ENCODE results near the gene DHRS4L2. TPM values are rescaled to one million over a fixed set of nuclear protein-coding genes. Genes with fewer than 3 reads are reported as not detected.
"Not testable (repeated sequence)": the region's sequence is repeated elsewhere in the genome, so short reads cannot be mapped to it uniquely, and the experiment has no call there.

The DHRS4L2 gene
- 5.7 and 5.8 TPM in 2 replicates for total RNA-seq
- 17.2 TPM for polyA plus RNA-seq (2012)

DNA sequence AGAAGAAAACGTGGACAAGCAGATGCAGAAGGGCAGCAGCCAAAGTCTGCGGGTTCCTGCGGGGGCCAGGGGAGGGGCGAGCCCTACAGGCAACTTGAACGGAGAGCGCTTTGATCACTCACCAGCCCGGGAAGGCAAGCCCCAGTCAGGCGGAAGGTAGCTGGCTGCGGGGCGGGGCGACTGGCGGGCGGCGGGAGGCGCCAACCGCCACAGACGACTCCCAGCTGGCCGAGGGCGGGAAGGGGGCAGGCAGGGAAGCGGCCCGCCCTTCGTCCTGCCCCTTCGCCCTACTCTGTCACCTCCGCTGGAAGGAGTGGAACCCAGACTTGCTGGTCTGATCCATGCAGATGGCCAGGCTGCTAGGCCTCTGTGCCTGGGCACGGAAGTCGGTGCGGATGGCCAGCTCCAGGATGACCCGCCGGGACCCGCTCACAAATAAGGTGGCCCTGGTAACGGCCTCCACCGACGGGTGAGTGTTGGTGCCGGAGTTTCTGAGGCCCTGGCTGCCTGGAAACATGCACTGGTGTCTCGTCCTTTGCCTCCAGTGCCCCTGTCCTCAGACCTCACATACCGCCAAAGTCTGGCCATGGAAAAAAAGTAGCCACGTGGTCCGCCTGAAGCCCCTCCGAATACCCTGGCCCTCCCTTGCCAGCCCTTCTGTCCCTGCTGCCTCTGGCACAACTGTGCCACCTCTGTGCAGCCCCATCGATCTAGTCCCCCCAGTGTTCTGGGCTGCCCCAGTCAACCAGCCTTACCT is at the start of gene DHRS4L2:
TSS of gene DHRS4L2 (plus strand) at position 323 of the 757 bp plus-strand sequence. CDS start at position 342, 19 bp downstream.
- DNase-seq (ENCODE audit: low read depth), result peak; percentile 61

DNA sequence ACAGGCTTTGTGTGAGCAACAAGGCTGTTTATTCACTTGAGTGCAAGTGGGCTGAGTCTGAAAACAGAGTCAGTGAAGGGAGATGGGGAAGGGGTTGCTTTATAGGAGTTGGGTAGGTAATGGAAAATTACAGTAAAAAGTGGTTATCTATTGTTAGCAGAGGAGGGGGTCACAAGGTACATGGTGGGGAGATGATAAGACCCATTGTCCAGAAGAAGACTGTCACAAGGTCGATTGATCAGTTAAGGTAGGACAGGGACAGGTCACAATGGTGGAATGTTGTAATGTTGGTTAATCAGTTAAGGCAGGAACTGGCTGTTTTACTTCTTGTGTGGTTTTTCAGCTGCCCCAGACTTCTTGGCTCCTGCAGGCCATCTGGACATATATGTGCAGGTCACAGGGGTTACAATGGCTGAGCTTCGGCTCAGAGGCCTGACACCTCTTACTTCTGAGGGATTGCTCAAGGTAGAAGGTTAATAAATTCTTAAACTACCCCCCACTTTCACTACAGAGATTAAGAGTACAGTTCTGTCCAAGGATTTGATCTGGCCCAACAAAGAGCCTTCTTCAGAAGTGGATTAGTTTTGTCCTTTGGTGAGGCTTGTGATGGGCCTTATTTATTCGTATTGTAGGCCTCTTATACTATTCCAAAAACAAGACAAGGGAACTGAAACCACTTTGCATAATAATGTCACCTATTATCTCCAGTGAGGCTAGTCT is 49.0 kb upstream of the DHRS4L2 start:
- no peak for DNase-seq (ENCODE audit: low read depth)

- DNase-seq (ENCODE audit: low read depth), result no peak
These were observed 47.5 kb upstream of the DHRS4L2 start for GRCh38 chr14:23941230-23941629.

DNA sequence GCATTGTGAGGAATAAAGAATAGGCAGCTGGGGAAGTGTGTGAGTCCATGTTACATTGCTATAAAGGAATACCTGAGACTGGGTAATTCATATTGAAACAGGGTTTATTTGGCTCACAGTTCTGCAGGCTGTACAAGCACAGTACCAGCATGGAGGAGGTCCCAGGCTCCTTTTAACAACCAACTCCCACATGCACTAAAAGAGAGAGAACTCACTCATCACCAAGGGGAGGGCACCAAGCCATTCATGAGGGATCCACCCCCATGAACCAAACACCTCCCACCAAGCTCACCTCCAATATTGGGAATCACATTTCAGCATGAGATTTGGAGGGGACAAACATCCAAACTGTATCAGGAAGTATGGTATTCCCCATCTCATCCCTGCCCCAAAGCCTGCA is 47.1 kb upstream of the DHRS4L2 start:
- DNase-seq (ENCODE audit: low read depth), result no peak

- no peak for DNase-seq (ENCODE audit: low read depth)
These were observed 46.1 kb upstream of the DHRS4L2 start for GRCh38 chr14:23942587-23942986.

- not testable (repeated sequence) for DNase-seq (ENCODE audit: low read depth)
These were observed 39.7 kb upstream of the DHRS4L2 start for GRCh38 chr14:23949069-23949468.

GRCh38 chr14:23950411-23951135 is 38.2 kb upstream of the DHRS4L2 start:
- DNase-seq (ENCODE audit: low read depth), result no peak

DNA sequence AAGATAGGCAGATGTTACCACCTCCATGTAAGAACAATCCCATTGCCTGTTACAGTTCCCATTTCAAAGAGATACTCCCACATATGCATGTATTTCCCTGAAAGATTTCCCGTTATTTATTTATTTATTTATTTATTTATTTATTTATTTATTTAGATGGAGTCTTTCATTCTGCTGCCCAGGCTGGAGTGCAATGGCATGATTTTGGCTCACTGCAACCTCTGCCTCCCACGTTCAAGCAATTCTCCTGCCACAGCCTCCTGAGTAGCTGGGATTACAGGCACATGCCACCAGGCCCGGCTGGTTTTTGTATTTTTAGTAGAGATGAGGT is 37.6 kb upstream of the DHRS4L2 start:
- not testable (repeated sequence) for DNase-seq (ENCODE audit: low read depth)

DNA sequence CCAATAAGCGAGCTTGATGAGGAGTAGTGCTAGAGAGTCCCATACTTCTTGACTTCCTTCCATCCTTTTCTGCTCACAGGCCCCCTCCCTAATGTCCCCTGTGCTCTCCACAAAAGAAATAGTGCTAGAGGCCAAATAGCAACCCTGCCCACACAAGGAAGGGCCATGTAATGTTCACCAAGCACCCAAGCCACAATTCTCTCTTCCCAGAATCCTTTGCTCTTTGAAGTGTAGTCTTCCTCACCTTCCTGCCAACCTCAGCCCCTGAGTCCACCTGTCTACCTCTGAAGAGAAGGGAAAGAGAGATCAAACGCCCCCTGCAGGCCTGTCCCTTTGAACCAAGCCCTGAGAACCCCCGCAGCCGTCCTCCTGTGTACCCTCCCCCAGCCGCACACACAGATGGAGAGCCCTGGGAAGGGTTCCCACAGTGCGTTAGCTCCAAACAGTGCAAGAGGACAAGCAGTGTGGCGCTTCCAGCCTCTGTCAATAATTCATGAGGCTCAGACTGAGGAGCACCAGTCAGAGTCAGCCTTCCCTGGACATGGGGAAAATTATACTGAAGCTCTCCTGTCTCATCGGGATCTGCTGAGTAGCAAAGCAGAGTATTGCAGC is 37.0 kb upstream of the DHRS4L2 start:
- DNase-seq (ENCODE audit: low read depth), result no peak

DNA sequence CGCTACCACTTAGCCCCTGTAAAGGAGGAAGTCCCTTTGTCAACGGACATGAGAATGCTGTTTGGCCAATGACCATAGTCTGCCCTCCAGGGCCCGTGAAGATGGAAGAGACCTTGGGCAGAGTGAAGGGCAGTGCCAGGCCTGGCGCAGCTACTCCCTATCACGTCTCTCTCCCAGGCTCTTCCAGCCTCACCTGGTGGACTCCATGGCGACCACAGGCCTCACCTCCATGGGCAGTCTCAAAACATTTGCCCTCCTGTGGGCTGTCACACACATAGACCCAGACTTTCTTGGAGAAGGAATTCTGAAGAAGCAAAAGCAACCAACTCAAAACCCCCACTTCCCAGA is 35.6 kb upstream of the DHRS4L2 start:
- not testable (repeated sequence) for DNase-seq (ENCODE audit: low read depth)

DNA sequence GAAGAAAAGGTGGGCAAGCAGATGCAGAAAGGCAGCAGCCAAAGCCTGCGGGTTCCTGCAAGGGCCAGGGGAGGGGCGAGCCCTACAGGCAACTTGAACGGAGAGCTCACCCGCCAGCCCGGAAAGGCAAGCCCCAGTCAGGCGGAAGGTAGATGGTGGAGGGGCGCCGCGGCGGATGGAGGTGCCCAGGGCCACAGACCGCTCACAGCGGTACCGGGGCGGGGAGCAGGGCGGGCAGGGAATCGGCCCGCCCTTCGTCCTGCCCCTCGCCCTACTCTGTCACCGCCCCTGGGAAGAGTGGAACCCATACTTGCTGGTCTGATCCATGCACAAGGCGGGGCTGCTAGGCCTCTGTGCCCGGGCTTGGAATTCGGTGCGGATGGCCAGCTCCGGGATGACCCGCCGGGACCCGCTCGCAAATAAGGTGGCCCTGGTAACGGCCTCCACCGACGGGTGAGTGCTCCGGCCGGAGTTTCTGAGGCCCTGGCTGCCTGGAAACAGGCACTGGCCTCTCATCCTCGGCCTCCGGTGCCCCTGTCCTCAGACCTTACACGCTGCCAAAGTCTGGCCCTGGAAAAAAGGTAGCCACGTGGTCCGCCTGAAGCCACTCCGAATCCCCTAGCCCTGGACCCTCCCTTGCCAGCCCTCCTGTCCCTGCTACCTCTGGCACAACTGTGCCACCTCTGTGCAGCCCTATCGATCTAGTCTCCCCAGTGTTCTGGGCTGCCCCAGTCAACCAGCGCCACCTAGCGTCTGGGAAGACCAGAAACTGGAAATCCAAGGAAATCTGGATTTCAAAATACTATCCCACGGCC is 35.1 kb upstream of the DHRS4L2 start, which contains the start of gene DHRS4:
TSS of gene DHRS4 (plus strand) at position 307 of the 815 bp plus-strand sequence. CDS start at position 326, 19 bp downstream.
- peak; percentile 87 for DNase-seq (ENCODE audit: low read depth)

- DNase-seq (ENCODE audit: low read depth), result not testable (repeated sequence)
These were observed 34.5 kb upstream of the DHRS4L2 start for GRCh38 chr14:23954279-23954614.

- peak; percentile 10 for DNase-seq (ENCODE audit: low read depth)
These were observed 33.8 kb upstream of the DHRS4L2 start for GRCh38 chr14:23954965-23955364.

- DNase-seq (ENCODE audit: low read depth), result not testable (repeated sequence)
These were observed 32.9 kb upstream of the DHRS4L2 start for GRCh38 chr14:23955811-23956210.

- not testable (repeated sequence) for DNase-seq (ENCODE audit: low read depth)
These were observed 30.7 kb upstream of the DHRS4L2 start for GRCh38 chr14:23957913-23958569.

GRCh38 chr14:23960899-23961298 is 27.8 kb upstream of the DHRS4L2 start:
- not testable (repeated sequence) for DNase-seq (ENCODE audit: low read depth)

DNA sequence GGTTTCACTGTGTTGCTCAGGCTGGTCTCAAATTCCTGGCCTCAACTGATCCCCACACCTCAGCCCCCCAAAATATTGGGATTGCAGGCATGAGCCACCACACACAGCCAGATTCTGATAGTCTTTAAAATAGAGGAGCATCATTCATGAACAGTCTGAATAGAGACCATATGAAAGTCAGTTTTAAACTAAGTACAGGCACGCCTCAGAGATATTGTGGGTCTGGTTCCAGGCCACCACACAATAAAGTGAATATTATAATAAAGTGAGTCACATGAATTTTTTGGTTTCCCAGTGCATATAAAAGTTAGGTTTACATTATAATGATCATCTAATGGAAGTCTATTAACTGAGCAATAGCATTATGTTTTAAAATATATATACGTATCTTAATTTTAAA is 27.0 kb upstream of the DHRS4L2 start:
- DNase-seq (ENCODE audit: low read depth), result not testable (repeated sequence)

DNA sequence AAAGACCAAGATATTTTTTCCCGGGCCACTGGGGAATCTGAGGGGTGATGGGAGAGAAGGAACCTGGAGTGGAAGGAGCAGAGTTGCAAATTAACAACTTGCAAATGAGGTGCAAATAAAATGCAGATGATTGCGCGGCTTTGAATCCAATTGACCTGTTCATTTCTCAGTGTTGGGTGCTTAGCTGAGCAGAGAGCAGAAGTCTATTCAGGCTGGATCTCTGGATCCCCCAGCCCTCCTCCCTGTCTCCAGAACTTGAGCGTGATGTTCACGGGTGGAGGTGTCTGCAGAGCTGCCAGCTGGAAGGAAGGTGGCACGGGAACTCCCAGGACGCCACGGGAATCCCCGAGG is 19.6 kb upstream of the DHRS4L2 start:
- not testable (repeated sequence) for DNase-seq (ENCODE audit: low read depth)

DNA sequence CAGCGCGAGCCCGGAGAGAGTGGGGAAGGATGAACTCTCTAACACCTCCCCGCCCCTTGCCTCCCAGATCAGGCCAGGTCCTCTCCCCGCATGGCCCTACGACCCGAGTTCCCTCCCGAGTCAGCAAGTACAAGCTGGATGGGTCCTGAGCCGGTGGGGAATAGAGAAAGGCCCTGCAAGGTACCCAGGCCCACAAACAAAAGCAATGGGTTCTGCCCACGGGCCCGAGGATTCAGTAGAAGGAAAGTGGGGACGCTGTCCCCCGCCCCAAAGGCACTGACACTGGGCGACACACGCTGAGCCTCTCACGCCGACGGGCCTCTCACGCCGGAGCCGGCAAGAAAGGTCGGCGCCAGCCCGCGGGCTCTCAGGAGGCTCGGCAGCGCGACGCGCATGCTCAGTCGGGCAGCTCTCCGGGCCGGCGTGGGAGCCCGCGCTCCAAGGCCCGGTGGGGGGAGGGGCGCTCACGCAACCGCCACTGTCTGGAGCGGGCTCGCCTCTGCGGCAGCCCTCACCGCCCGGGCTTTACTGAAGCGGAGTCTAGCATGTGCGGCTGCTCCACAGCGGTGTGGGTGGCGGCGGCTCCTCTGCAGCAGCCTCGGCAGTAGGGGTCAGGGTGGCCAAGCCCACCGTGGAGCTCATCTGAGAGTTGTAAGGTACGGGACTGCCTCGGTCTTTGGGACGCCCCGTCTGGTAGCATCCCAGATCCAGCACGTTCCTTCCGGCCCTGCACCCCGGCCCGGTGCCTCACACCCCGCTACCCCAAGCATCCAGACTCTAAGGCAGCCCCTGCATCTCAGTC is 19.0 kb upstream of the DHRS4L2 start:
- DNase-seq (ENCODE audit: low read depth), result peak; percentile 47

Measured in myocyte (in vitro differentiated cells).